A673 (cell line): ENCODE results near the gene VWF.

Experiments
- EZH2 ChIP-seq: fragments of 200-600 bp; sonication (generic); IDR thresholded peaks from 2 replicates; pipeline ENCODE4 v1.6.1; 2017; ENCODE audit warnings: borderline replicate concordance, low read depth, mild to moderate bottlenecking, mixed read lengths, antibody characterized with exemption, low read length; ENCODE audit not compliant: poor library complexity, severe bottlenecking
- TF ChIP-seq, protein P1 (sequence below): fragments of 300-800, 200-600 bp; sonication (generic); conservative IDR thresholded peaks from 2 replicates; pipeline ENCODE4 v1.5.1; 2017; ENCODE audit warnings: low read depth, mild to moderate bottlenecking, antibody characterized with exemption, low read length, moderate library complexity, mixed read lengths

DNA sequence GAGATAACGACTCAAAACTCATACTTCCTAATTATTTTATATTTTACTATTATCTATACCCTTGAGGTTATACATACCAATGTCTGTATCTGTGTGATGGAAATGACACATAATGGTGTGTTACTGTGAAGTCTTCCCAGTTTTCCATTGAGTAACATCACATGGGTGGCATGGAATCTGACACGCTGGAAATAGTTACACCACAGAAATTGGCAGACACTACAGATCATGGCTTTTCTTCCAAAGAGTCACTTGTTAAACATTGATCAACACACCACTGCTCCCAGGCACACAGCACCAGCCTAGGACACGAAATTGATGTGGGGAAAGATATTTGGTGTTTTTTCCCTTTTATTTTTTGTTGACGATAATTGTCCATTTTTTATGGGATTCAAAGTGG lies 33.0 kb upstream of the VWF start:
- TF ChIP-seq, protein P1, sequence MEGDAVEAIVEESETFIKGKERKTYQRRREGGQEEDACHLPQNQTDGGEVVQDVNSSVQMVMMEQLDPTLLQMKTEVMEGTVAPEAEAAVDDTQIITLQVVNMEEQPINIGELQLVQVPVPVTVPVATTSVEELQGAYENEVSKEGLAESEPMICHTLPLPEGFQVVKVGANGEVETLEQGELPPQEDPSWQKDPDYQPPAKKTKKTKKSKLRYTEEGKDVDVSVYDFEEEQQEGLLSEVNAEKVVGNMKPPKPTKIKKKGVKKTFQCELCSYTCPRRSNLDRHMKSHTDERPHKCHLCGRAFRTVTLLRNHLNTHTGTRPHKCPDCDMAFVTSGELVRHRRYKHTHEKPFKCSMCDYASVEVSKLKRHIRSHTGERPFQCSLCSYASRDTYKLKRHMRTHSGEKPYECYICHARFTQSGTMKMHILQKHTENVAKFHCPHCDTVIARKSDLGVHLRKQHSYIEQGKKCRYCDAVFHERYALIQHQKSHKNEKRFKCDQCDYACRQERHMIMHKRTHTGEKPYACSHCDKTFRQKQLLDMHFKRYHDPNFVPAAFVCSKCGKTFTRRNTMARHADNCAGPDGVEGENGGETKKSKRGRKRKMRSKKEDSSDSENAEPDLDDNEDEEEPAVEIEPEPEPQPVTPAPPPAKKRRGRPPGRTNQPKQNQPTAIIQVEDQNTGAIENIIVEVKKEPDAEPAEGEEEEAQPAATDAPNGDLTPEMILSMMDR: no peak
- TF ChIP-seq EZH2: no peak
